ENCODE results near the gene AUNIP. TPM values are rescaled to one million over a fixed set of nuclear protein-coding genes. Genes with fewer than 3 reads are reported as not detected.
A peak's percentile ranks its signal among the peaks of the same experiment; 100 is the strongest.

AUNIP gene
- total RNA-seq, 3 donors from 2014 or later (not counting 1 experiment from before 2014, with no cell fraction given), result 0.16 to 0.50 (median 0.20) TPM

- H3K27me3 Mint-ChIP-seq (ENCODE audit: low read depth in 2 of 2), result peaks cover 0 to 3% of the 10 kb centered on the region in 2 donors
- H3K9me3 Mint-ChIP-seq, result no peaks in the 10 kb centered on the region
- H3K27ac ChIP-seq (ENCODE audit: low read length), result no peak overlapping the region
Measured at GRCh38 chr1:25800703-25801377, 58.4 kb downstream of the AUNIP start.

GRCh38 chr1:25799935-25800702 lies 59.1 kb downstream of the AUNIP start, which contains the start of gene SELENON:
Gene SELENON, plus strand, starts transcription at chr1:25800193. Its CDS starts 38 bp downstream, at chr1:25800231.
- Mint-ChIP-seq H3K27ac (peak within 1 kb of the TSS in 1 of 2 donors; percentile 68), H3K36me3 (no peaks in the 10 kb centered on the region), H3K9me3 (no peaks in the 10 kb centered on the region), H3K4me3 (peak within 1 kb of the TSS; percentile 86), H3K27me3 (ENCODE audit: low read depth in 2 of 2) (peaks cover 0 to 3% of the 10 kb centered on the region in 2 donors), H3K4me1 (peaks cover 14 to 30% of the 10 kb centered on the region in 2 donors)
- WGBS (ENCODE audit: insufficient coverage), result under 1% methylated on average over 91 of the region's 91 CpGs
- peak in 1 of 2 donors; percentile 60 for DNase-seq
- peaks cover 36% of the 10 kb centered on the region for H3K4me1 ChIP-seq (ENCODE audit: control insufficient read depth, insufficient read depth, low read length)
- TF ChIP-seq, protein P1, sequence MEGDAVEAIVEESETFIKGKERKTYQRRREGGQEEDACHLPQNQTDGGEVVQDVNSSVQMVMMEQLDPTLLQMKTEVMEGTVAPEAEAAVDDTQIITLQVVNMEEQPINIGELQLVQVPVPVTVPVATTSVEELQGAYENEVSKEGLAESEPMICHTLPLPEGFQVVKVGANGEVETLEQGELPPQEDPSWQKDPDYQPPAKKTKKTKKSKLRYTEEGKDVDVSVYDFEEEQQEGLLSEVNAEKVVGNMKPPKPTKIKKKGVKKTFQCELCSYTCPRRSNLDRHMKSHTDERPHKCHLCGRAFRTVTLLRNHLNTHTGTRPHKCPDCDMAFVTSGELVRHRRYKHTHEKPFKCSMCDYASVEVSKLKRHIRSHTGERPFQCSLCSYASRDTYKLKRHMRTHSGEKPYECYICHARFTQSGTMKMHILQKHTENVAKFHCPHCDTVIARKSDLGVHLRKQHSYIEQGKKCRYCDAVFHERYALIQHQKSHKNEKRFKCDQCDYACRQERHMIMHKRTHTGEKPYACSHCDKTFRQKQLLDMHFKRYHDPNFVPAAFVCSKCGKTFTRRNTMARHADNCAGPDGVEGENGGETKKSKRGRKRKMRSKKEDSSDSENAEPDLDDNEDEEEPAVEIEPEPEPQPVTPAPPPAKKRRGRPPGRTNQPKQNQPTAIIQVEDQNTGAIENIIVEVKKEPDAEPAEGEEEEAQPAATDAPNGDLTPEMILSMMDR (IDR thresholded peaks at IDR 0.05), result no peak
- peak within 1 kb of the TSS; percentile 43 for H3K4me3 ChIP-seq (ENCODE audit: low read length)
- no peaks in the 10 kb centered on the region for H3K27me3 ChIP-seq (ENCODE audit: control insufficient read depth, insufficient read depth, low read length)
- intact Hi-C loops (cut with micrococcal nuclease), result loop anchor here (10.0 kb wide), 1 partner anchor 185 kb away; the partner anchor contains the start of gene MAN1C1
- H3K27ac ChIP-seq (ENCODE audit: low read length), result peak within 1 kb of the TSS; percentile 33
- ATAC-seq, result peak; percentile 67 to 74 (median 74)
- no peaks in the 10 kb centered on the region for H3K36me3 ChIP-seq (ENCODE audit: control insufficient read depth, insufficient read depth, low read length)
- no peaks in the 10 kb centered on the region for H3K9me3 ChIP-seq (ENCODE audit: control insufficient read depth, insufficient read depth, low read length)

More at GRCh38 chr1:25800703-25801377, 58.4 kb downstream of the AUNIP start:
- Mint-ChIP-seq H3K36me3 (no peaks in the 10 kb centered on the region), H3K4me3 (peak overlapping the region; percentile 86), H3K27ac (peak overlapping the region in 1 of 2 donors; percentile 68), H3K4me1 (peaks cover 14 to 30% of the 10 kb centered on the region in 2 donors)
- Histone ChIP-seq H3K4me3 (ENCODE audit: low read length) (peak overlapping the region; percentile 32), H3K4me1 (ENCODE audit: control insufficient read depth, insufficient read depth, low read length) (peaks cover 36% of the 10 kb centered on the region), H3K27me3 (ENCODE audit: control insufficient read depth, insufficient read depth, low read length) (no peaks in the 10 kb centered on the region), H3K36me3 (ENCODE audit: control insufficient read depth, insufficient read depth, low read length) (no peaks in the 10 kb centered on the region), H3K9me3 (ENCODE audit: control insufficient read depth, insufficient read depth, low read length) (no peaks in the 10 kb centered on the region)
- intact Hi-C loops (cut with micrococcal nuclease), result no loop called here
- DNase-seq (no peak), ATAC-seq (peak in 2 of 3 donors; percentile 3 to 4)
- 77% methylated on average over 15 of the region's 15 CpGs for WGBS (ENCODE audit: insufficient coverage)
- TF ChIP-seq, protein P1 (IDR thresholded peaks at IDR 0.05), result no peak

DNA sequence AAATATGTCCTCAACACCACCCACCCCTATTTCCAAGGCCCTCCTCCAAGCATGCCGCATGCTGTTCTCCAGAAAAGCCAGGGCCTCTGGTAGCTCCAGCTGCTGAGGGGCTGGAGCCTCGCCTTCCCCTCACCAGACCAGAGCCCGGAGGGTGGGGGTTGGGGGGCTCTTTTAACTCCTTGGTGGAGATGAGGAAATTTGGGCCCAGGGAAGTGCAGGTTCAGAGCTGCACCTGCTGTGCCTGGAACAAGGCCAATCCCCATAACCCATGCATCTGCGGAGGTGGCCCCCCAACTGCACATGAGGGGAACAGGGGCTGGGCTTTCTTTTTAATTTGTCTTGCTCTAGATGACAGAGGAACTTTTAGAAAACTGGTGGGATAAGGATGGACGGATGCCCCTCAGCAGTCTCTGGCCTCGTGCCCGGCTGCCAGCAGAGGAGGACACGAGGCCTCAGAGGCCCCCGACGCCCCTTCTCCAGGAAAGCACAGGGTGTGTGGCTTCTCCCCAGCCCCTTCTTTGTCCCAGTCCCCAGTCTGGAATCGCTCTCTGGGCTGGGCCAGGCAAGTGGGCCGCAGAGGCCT lies 59.8 kb downstream of the AUNIP start:
- no peaks in the 10 kb centered on the region for H3K36me3 ChIP-seq (ENCODE audit: control insufficient read depth, insufficient read depth, low read length)
- H3K4me1 Mint-ChIP-seq, result peaks cover 14 to 30% of the 10 kb centered on the region in 2 donors
- H3K27ac Mint-ChIP-seq, result peak overlapping the region in 1 of 2 donors; percentile 64
- peaks cover 36% of the 10 kb centered on the region for H3K4me1 ChIP-seq (ENCODE audit: control insufficient read depth, insufficient read depth, low read length)
- no peak for ATAC-seq
- 47% methylated on average over 12 of the region's 12 CpGs for WGBS (ENCODE audit: insufficient coverage)
- no peaks in the 10 kb centered on the region for H3K9me3 ChIP-seq (ENCODE audit: control insufficient read depth, insufficient read depth, low read length)
- TF ChIP-seq, protein P1 (IDR thresholded peaks at IDR 0.05), result no peak
- H3K27me3 ChIP-seq (ENCODE audit: control insufficient read depth, insufficient read depth, low read length), result no peaks in the 10 kb centered on the region
- intact Hi-C loops (cut with micrococcal nuclease), result loop anchor here (10.0 kb wide), 1 partner anchor 185 kb away; the partner anchor contains the start of gene MAN1C1
- no peaks in the 10 kb centered on the region for H3K36me3 Mint-ChIP-seq
- peaks cover 0 to 3% of the 10 kb centered on the region in 2 donors for H3K27me3 Mint-ChIP-seq (ENCODE audit: low read depth in 2 of 2)
- no peaks in the 10 kb centered on the region for H3K9me3 Mint-ChIP-seq
- H3K4me3 Mint-ChIP-seq, result peak overlapping the region; percentile 82
- peak overlapping the region; percentile 43 for H3K4me3 ChIP-seq (ENCODE audit: low read length)
- DNase-seq, result peak in 1 of 2 donors; percentile 24
- H3K27ac ChIP-seq (ENCODE audit: low read length), result peak overlapping the region; percentile 33

Measured in natural killer cell (primary cell).